ENCODE results near the gene POC1A. TPM values are rescaled to one million over a fixed set of nuclear protein-coding genes. Genes with fewer than 3 reads are reported as not detected.

POC1A gene
- polyA plus RNA-seq, 1 donor (not counting 4 experiments of a cell fraction or from before 2014, with no cell fraction given): 11.5 TPM

GRCh38 chr3:52159503-52159902 lies 5.3 kb upstream of the POC1A start:
- dilution Hi-C loops (cut with MboI; ENCODE audit: extremely low pct_ligation_motif_present, low sequenced_read_pairs): no loop called here
- no peaks in the 10 kb centered on the region for H4K20me1 ChIP-seq (ENCODE audit: control insufficient read depth, extremely low read depth, insufficient read depth, low read length)
- no peak for TF ChIP-seq EZH2 (IDR thresholded peaks at IDR 0.05; ENCODE audit: low read length)
- TF ChIP-seq, protein P1, sequence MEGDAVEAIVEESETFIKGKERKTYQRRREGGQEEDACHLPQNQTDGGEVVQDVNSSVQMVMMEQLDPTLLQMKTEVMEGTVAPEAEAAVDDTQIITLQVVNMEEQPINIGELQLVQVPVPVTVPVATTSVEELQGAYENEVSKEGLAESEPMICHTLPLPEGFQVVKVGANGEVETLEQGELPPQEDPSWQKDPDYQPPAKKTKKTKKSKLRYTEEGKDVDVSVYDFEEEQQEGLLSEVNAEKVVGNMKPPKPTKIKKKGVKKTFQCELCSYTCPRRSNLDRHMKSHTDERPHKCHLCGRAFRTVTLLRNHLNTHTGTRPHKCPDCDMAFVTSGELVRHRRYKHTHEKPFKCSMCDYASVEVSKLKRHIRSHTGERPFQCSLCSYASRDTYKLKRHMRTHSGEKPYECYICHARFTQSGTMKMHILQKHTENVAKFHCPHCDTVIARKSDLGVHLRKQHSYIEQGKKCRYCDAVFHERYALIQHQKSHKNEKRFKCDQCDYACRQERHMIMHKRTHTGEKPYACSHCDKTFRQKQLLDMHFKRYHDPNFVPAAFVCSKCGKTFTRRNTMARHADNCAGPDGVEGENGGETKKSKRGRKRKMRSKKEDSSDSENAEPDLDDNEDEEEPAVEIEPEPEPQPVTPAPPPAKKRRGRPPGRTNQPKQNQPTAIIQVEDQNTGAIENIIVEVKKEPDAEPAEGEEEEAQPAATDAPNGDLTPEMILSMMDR (optimal IDR thresholded peaks at IDR 0.05 in 1 of 3, IDR thresholded peaks at IDR 0.05 in 1 of 3, conservative IDR thresholded peaks at IDR 0.05 in 1 of 3; ENCODE audit: extremely low read depth in 1 of 3, insufficient read depth in 2 of 3, low read length in 3 of 3): no peak
- no peaks in the 10 kb centered on the region for H3K9me3 ChIP-seq (ENCODE audit: control insufficient read depth, low read depth, low read length)
- DNase-seq (ENCODE audit: low read depth, low spot score) (no peak), FAIRE-seq (no peak)
- H3K4me3 ChIP-seq (ENCODE audit: control insufficient read depth in 2 of 3, extremely low read depth in 1 of 3, insufficient read depth in 2 of 3, low read depth in 1 of 3, low read length in 3 of 3): no peak overlapping the region
- H2AFZ ChIP-seq (ENCODE audit: control insufficient read depth, low read length): no peak overlapping the region
- H3K9me1 ChIP-seq (ENCODE audit: control insufficient read depth, extremely low read depth, insufficient read depth, low read length): no peaks in the 10 kb centered on the region
- H3K79me2 ChIP-seq (ENCODE audit: control insufficient read depth, insufficient read depth, low read length): no peaks in the 10 kb centered on the region
- H3K36me3 ChIP-seq (ENCODE audit: control insufficient read depth in 2 of 2, extremely low read depth in 1 of 2, insufficient read depth in 2 of 2, low read length in 2 of 2): no peaks in the 10 kb centered on the region
- H3K27me3 ChIP-seq (ENCODE audit: control insufficient read depth, extremely low read depth, insufficient read depth, low read length): no peaks in the 10 kb centered on the region
- no peaks in the 10 kb centered on the region for H3K4me1 ChIP-seq (ENCODE audit: control insufficient read depth, extremely low read depth, insufficient read depth, low read length)
- H3K9ac ChIP-seq (ENCODE audit: control insufficient read depth, extremely low read depth, insufficient read depth, low read length): no peak overlapping the region
- no peak overlapping the region for H3K27ac ChIP-seq (ENCODE audit: control insufficient read depth, insufficient read depth, low read length)
- no peak overlapping the region for H3K4me2 ChIP-seq (ENCODE audit: control insufficient read depth, extremely low read depth, insufficient read depth, low read depth, low read length)

GRCh38 chr3:52155912-52156311 lies 1.7 kb upstream of the POC1A start:
- no peaks in the 10 kb centered on the region for H3K36me3 ChIP-seq (ENCODE audit: control insufficient read depth in 2 of 2, extremely low read depth in 1 of 2, insufficient read depth in 2 of 2, low read length in 2 of 2)
- dilution Hi-C loops (cut with MboI; ENCODE audit: extremely low pct_ligation_motif_present, low sequenced_read_pairs): no loop called here
- no peaks in the 10 kb centered on the region for H3K9me3 ChIP-seq (ENCODE audit: control insufficient read depth, low read depth, low read length)
- H3K27ac ChIP-seq (ENCODE audit: control insufficient read depth, insufficient read depth, low read length): no peak overlapping the region
- H4K20me1 ChIP-seq (ENCODE audit: control insufficient read depth, extremely low read depth, insufficient read depth, low read length): no peaks in the 10 kb centered on the region
- H3K9me1 ChIP-seq (ENCODE audit: control insufficient read depth, extremely low read depth, insufficient read depth, low read length): no peaks in the 10 kb centered on the region
- no peak overlapping the region for H3K4me2 ChIP-seq (ENCODE audit: control insufficient read depth, extremely low read depth, insufficient read depth, low read depth, low read length)
- H3K27me3 ChIP-seq (ENCODE audit: control insufficient read depth, extremely low read depth, insufficient read depth, low read length): no peaks in the 10 kb centered on the region
- DNase-seq (ENCODE audit: low read depth, low spot score) (no peak), FAIRE-seq (no peak)
- H3K4me1 ChIP-seq (ENCODE audit: control insufficient read depth, extremely low read depth, insufficient read depth, low read length): peaks cover 6% of the 10 kb centered on the region
- peak overlapping the region; percentile 33 for H2AFZ ChIP-seq (ENCODE audit: control insufficient read depth, low read length)
- H3K79me2 ChIP-seq (ENCODE audit: control insufficient read depth, insufficient read depth, low read length): peaks cover 13% of the 10 kb centered on the region
- H3K9ac ChIP-seq (ENCODE audit: control insufficient read depth, extremely low read depth, insufficient read depth, low read length): no peak overlapping the region
- no peak for TF ChIP-seq EZH2 (IDR thresholded peaks at IDR 0.05; ENCODE audit: low read length)
- TF ChIP-seq, protein P1 (optimal IDR thresholded peaks at IDR 0.05 in 1 of 3, IDR thresholded peaks at IDR 0.05 in 1 of 3, conservative IDR thresholded peaks at IDR 0.05 in 1 of 3; ENCODE audit: extremely low read depth in 1 of 3, insufficient read depth in 2 of 3, low read length in 3 of 3): no peak
- no peak overlapping the region for H3K4me3 ChIP-seq (ENCODE audit: control insufficient read depth in 2 of 3, extremely low read depth in 1 of 3, insufficient read depth in 2 of 3, low read depth in 1 of 3, low read length in 3 of 3)

Data from keratinocyte (primary cell).